Measurements from ENCODE around the gene KIAA0513.

DNA sequence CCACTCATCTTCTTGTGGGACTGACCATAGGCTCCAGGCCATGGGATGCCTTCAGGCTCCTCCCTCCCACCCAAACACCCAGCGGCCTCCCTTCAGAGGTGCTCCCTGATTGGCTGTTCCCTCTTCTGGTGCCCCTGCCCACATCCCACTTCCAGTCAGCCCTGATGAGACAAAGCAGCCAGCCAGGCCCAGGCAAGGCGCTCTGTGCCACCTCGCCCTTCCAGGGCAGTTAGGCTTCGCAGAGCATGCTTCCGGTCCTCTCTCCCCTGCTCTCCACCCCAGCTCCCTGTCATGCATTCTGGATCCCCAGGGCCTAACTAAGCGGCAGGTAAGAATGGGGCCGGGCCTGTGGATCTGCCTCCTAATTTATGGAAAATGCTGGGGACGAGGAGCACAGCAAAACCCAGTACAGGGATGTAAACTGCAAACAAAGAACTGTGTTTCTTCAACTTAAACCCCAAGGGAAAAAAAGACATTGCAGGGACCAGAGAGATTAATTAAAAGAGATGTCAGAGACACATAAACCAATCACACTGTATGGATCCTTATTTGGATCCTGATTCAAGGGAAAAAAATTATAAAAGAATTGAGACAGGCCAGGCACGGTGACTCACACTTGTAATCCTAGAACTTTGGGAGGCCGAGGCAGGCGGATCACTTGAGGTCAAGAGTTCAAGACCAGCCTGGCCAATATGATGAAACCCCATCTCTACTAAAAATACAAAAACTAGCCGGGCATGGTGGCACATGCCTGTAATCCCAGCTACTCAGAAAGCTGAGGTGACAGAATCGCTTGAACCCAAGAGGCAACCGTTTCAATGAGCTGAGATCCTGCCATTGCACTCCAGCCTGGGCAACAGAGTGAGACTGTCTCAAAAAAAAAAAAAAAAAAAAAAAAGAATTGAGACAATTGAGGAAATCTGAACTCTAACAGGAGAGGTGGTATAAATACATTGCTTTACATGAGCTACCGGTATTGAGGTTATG is 42.2 kb upstream of the KIAA0513 start:
- no peak for TF ChIP-seq EZH2 (IDR thresholded peaks at IDR 0.05; ENCODE audit: borderline replicate concordance, low read length)
- TF ChIP-seq, protein P1, sequence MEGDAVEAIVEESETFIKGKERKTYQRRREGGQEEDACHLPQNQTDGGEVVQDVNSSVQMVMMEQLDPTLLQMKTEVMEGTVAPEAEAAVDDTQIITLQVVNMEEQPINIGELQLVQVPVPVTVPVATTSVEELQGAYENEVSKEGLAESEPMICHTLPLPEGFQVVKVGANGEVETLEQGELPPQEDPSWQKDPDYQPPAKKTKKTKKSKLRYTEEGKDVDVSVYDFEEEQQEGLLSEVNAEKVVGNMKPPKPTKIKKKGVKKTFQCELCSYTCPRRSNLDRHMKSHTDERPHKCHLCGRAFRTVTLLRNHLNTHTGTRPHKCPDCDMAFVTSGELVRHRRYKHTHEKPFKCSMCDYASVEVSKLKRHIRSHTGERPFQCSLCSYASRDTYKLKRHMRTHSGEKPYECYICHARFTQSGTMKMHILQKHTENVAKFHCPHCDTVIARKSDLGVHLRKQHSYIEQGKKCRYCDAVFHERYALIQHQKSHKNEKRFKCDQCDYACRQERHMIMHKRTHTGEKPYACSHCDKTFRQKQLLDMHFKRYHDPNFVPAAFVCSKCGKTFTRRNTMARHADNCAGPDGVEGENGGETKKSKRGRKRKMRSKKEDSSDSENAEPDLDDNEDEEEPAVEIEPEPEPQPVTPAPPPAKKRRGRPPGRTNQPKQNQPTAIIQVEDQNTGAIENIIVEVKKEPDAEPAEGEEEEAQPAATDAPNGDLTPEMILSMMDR (conservative IDR thresholded peaks at IDR 0.05 in 1 of 2, IDR thresholded peaks at IDR 0.05 in 1 of 2; ENCODE audit: extremely low read depth in 1 of 2, insufficient read depth in 1 of 2, low read depth in 1 of 2, low read length in 2 of 2): no peak

Measured in mammary epithelial cell (primary cell).